WTC11 (cell line): ENCODE measurements around the gene ATPAF2. TPM values are rescaled to one million over a fixed set of nuclear protein-coding genes. Genes with fewer than 3 reads are reported as not detected.
A peak's percentile ranks its signal among the peaks of the same experiment; 100 is the strongest.

Experiments
- ATAC-seq: fragments of 200-7000 bp; cut with Tn5 transposase; 2 replicates; pipeline ENCODE4 v1.10.0; 2021; ENCODE audit warnings: mild to moderate bottlenecking, moderate library complexity
- CTCF ChIA-PET: fragments of 300-600 bp; sonication (Branson Sonifier 250); formaldehyde crosslinking; loops from one replicate; lab custom pipeline; 2021; ENCODE audit warnings: antibody characterized with exemption; lab: Charles Lee
- POLR2A ChIA-PET: fragments of 350-600 bp; sonication (Branson Sonifier 250); formaldehyde crosslinking; loops from one replicate; lab custom pipeline; 2021; ENCODE audit warnings: antibody characterized with exemption; lab: Charles Lee
- DNase-seq: peaks from one replicate; pipeline ENCODE4 v3.0.0; 2021; ENCODE audit warnings: low spot score
- H3K27ac Mint-ChIP-seq: 2 replicates; pipeline ENCODE4 v1.8.0; 2021; ENCODE audit warnings: mixed read lengths
- H3K27me3 Mint-ChIP-seq: 2 replicates; pipeline ENCODE4 v1.8.0; 2021; ENCODE audit warnings: low read depth, mild to moderate bottlenecking, moderate library complexity, mixed read lengths
- H3K36me3 Mint-ChIP-seq: 2 replicates; pipeline ENCODE4 v1.8.0; 2021; ENCODE audit warnings: mixed read lengths
- H3K4me1 Mint-ChIP-seq: 2 replicates; pipeline ENCODE4 v1.8.0; 2022; ENCODE audit warnings: mixed read lengths
- H3K4me3 Mint-ChIP-seq: 2 replicates; pipeline ENCODE4 v1.8.0; 2021; ENCODE audit warnings: mild to moderate bottlenecking, moderate library complexity, mixed read lengths
- H3K9me3 Mint-ChIP-seq: 2 replicates; pipeline ENCODE4 v1.8.0; 2021; ENCODE audit warnings: mixed read lengths
- AR ChIP-seq: fragments of 250-450 bp; sonication (Bioruptor Pico); IDR thresholded peaks from 2 replicates; pipeline ENCODE4 v1.9.0; 2021; ENCODE audit warnings: mild to moderate bottlenecking
- FOXP1 ChIP-seq: sonication (generic); formaldehyde crosslinking; IDR thresholded peaks from 2 replicates; pipeline ENCODE4 v1.8.0; 2022; ENCODE audit warnings: missing genetic modification reagents, mild to moderate bottlenecking, moderate library complexity, borderline replicate concordance
- HMGXB4 ChIP-seq: sonication (generic); formaldehyde crosslinking; IDR thresholded peaks from 2 replicates; pipeline ENCODE4 v1.8.1; 2023; ENCODE audit warnings: mild to moderate bottlenecking, moderate library complexity, missing genetic modification reagents
- ZBTB21 ChIP-seq: sonication (generic); formaldehyde crosslinking; IDR thresholded peaks from 2 replicates; pipeline ENCODE4 v1.8.1; 2023; ENCODE audit warnings: mild to moderate bottlenecking, missing genetic modification reagents, borderline replicate concordance
- ZNF219 ChIP-seq: sonication (generic); formaldehyde crosslinking; IDR thresholded peaks from 2 replicates; pipeline ENCODE4 v1.8.0; 2023; ENCODE audit warnings: missing genetic modification reagents, mild to moderate bottlenecking, borderline replicate concordance
- ZNF396 ChIP-seq: fragments of 250-450 bp; sonication (Bioruptor Pico); IDR thresholded peaks from 2 replicates; pipeline ENCODE4 v1.8.0; 2021; ENCODE audit warnings: mild to moderate bottlenecking, moderate library complexity, borderline replicate concordance
- ZNF416 ChIP-seq: fragments of 250-450 bp; sonication (Bioruptor Pico); IDR thresholded peaks from 2 replicates; pipeline ENCODE4 v1.9.0; 2021; ENCODE audit warnings: mild to moderate bottlenecking, inconsistent platforms
- ZNF532 ChIP-seq: fragments of 250-450 bp; sonication (Bioruptor Pico); IDR thresholded peaks from 2 replicates; pipeline ENCODE4 v1.9.0; 2021; ENCODE audit warnings: mild to moderate bottlenecking, borderline replicate concordance
- total RNA-seq: library from RNA; stranded (reverse); gene quantifications from 3 replicates; pipeline ENCODE4 v1.2.3, GENCODE V29; 2021
- TF ChIP-seq, protein P1 (sequence below): sonication (generic); formaldehyde crosslinking; IDR thresholded peaks from 2 replicates; pipeline ENCODE4 v1.8.0; 2022; ENCODE audit warnings: mild to moderate bottlenecking, missing genetic modification reagents

The ATPAF2 gene
- total RNA-seq, 1 experiment from 2014 or later: 33.5 TPM

DNA sequence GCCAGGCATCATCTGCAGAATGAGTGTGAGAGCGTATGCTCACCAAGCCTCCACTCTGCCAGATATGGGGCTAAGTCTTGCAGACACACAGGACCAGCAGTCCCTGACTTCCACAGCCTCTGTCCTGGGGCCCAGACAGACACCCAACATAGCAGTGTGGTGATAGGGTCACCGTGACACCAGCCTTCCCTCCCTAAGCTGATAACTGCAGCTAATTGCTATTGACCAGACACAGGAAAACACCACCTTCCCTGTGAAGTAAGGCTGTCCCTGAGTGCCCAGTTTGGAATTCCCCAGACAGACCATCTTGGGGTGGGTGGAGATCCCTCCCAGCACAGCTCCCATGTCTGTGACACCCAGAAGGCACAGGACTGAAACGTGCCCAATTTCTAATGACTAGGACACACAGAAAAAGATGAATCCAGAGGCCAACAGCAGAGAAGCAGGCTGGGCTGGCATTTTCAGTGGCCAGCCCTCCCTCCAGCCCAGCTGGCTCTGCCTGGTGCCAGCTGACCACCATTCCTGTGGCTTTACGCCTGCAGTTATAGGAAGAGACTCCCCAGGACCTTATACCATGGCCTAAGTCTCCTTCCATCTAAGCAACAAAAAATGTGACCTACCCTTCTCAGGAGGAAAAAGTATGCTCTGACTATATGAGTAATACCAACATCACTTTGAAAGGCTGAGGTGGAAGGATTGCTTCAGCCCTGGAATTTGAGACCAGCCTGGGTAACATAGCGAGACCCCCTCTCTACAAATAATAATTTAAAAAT is 30.3 kb downstream of the ATPAF2 start (continued):
- TF ChIP-seq, protein P1, sequence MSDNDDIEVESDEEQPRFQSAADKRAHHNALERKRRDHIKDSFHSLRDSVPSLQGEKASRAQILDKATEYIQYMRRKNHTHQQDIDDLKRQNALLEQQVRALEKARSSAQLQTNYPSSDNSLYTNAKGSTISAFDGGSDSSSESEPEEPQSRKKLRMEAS (CRISPR knock-in tag): no peak
- TF ChIP-seq ZNF219: no peak
- TF ChIP-seq FOXP1: no peak
- TF ChIP-seq ZNF532: no peak

GRCh38 chr17:18006495-18007239 is 32.3 kb downstream of the ATPAF2 start:
- peak; percentile 60 for ATAC-seq
- ChIA-PET POLR2A (no interaction called here), CTCF (interaction anchor here (1.1 to 4.7 kb wide), 7 partner anchors 11 to 194 kb away, joined by 3 to 50 read pairs (median 7); no protein-coding TSS in a partner anchor)
- TF ChIP-seq ZNF416 (CRISPR knock-in tag) (no peak), ZBTB21 (CRISPR knock-in tag) (no peak), ZNF532 (no peak), HMGXB4 (no peak), ZNF396 (CRISPR knock-in tag) (no peak), AR (no peak)
- TF ChIP-seq, protein P1 (CRISPR knock-in tag): no peak
- Mint-ChIP-seq H3K9me3 (no peaks in the 10 kb centered on the region), H3K27me3 (no peaks in the 10 kb centered on the region), H3K4me1 (peaks cover 4% of the 10 kb centered on the region; the same call in 1 of the 2 replicates), H3K36me3 (no peaks in the 10 kb centered on the region), H3K27ac (peak overlapping the region; percentile 73; the same call in 1 of the 2 replicates), H3K4me3 (no peak overlapping the region; the same call in none of the 2 replicates)
- DNase-seq: peak; percentile 32
